ENCODE results near the gene NPBWR2.

Gene NPBWR2

DNA sequence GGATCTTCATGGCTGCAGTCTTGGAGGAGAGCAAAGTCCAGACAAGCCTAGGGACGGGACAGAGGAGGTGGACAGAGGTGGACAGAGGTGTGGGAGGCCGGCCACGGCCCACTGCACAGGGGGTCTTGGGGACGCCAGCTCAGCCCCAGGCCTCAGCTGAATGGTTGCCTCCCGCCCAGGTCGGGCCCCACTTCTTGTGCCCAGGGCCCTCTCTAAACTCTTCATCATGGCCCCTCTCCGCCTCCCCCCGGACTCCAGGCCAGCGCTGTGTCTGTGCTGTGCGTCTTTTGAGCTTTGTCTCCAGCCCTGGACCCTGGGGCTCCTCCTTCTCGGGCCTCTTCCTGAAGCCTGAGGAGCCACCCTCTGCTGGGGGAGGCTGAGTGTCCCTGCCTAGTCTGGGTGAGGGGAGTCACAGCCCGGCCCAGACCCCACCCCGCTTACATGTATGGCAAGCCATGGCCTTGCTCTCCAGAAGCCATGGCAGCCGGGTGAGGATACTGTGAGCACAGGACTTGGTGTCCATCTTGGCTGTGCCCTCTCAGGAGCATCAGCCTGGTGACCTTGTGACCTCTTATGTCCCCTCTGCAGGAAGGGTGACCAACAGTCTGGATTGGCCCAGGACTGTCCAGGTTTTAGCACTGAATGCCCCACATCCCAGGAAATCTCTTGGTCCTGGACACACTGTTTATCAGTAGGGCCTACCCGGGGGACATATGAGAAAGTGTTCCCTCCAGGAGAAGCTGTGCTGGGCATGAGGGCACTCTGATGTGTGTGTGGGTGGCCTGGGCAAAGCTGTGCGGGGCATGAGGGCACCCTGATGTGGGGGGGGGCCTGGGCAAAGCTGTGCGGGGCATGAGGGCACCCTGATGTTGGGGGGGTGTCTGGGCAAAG, 9.4 kb upstream of the NPBWR2 start:
- DNase-seq (ENCODE audit: low spot score) = no peak

DNA sequence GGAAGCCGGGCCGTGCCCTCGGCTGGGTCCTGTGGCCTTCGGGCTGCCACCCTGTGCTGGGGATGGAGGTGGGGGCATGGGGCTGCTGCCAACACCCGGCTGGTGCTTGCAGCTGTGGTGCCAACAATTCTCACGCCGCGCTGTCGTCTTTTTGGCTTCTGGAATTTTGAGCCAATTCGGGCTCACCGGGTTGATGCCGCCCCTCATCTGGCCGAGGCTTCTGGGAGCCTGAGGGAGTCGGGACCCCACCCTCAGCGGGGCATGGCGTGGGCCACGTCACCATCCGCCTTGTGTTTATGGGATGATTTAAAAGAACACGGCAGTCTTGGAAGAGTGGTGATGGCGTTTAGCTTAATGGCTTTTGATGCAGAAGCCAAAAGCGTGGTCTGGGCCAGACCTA, 8.7 kb upstream of the NPBWR2 start:
- DNase-seq (ENCODE audit: low spot score) = no peak

DNA sequence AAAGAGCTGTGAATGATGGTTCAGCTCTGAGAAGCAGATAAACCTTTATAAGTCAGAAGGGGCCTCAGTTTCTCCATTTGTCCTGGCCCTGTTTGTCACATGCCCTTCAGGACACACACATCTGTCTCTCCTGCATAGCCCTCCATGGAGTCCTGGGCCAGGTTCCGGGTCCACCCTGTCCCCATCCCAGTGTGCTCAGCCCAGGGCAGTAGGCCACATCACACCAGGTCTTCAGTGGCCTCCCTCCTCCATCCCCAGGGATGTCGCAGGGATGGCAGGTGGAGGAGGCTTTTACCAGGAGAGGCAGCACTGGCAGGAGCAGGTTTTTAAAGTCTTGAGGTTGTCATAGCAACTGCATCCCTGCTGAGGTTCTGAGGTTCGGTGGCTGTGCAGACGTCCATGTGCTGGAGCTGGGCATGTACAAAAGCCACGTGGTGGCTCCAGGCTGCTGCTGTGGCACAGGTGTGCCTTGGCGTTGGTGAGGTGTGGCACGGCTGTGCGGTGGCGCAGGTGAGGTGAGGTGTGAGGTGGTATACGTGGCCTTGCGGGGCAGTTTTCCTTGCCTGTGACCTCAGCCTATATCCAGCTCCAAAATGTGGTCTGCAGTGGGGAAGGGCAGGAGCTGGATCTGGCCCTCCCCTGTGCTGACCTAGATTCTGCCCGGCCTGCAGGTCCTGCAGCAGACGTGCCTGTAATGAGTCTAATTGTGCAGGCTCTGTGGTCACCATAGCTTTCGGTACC, 8.0 kb upstream of the NPBWR2 start:
- no peak for DNase-seq (ENCODE audit: low spot score)

DNA sequence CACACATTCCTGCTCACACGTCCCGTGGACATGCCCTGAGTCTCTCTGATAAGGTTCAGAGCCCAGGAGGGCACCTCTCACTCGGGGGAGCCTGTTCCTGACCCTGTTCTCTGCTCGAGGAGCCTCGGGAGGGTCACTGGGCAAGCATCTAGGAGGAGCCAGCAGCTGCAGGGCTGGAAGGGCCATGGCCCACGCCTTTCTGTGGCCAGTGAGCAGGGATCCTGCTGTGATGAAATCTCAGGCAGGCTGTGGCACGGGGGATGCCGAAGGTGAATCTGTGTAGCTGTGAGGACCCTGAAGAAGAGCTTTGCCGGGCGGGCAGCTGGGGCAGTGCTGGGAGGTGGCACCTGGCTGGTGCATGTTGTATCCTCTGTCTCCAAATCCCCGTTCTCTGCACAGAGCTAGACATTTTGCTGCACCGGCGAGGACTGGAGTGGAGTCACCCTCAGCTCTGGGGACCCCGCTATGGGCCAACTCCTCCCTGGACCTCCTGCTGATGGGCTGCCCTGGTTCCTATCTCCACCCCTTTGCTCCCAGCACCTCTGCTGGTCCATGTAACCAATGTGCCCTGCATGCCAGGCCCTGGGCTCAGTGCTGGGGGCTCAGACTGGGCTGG, 7.1 kb upstream of the NPBWR2 start:
- no peak for DNase-seq (ENCODE audit: low spot score)

DNA sequence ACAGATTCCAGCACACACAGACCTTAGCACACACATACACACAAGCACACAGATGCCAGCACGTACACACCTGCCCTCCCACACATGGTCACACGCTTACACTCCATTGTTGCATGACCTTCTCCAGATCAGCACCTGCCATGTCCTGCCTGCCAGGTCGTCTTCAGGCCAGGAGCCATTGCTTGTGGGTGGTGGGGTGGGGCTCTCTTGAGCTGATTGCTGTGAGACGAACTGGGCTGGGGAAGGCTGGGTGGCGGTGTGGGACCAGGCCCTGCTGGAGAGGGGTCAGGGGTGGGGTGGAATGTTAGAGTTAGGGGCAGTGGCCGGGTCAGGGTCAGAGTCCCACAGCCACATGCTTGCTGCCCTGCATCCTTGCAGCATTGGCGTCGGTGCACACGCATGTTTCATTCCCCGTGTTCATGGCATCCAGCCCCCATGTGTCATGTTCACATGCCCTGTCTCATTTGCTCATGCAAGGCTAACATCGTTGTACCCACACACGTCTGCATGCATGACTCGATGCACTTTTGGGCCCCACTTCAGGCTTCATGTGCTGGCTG, 6.5 kb upstream of the NPBWR2 start:
- DNase-seq (ENCODE audit: low spot score) = no peak

DNA sequence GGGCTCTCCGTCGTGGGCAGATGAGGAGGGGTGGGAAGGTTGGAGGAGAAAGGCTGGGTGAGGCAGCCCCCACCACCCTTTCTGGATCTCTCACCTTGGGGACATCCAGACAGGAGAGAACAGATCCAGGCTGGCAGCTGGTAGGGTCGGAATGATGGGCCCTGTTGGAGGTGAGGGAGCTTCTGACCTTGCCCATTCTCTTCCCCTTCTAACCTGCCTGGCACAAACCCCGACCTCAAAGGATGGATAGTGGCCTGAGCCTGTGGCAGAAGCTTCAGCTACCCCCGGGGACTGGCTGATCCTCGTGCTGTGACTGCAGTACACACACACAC, 6.0 kb upstream of the NPBWR2 start:
- no peak for DNase-seq (ENCODE audit: low spot score)

DNA sequence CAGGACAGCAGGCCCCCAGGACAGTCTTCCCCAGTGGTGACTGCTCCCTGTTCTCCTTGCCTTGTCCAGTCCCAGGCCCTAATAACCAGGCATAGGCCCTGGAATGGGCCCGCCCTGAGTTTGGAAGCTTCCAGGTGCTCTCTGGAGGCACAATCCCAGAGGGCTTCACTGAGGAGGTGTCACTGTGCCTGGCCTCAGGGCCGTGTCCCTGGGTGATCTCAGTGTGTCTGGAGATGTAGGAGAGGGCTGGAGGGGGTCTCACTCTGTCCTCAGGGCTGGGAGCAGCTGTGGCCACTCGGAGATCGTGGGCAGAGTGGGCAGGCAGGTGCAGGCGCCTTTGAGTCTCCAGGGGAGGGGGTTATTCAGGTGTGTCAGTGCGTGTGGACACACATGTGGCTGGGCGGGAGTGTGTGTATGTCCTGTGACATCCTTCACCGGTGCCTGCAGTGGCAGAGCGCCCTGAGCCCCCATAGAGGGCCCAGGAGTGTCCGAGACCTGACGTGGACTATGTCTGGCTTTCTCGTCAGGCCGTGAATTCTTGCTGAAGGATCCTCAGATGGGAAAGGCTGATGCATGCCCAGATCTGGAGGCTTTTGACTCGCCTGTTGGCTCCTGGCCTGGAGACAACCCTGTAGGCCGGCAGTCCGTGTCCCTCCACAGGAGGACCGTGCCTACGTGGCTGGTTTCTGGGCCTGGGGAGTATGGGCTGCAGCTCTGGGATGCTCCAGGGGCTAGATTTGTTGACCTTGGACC, 5.5 kb upstream of the NPBWR2 start:
- DNase-seq (ENCODE audit: low spot score) = no peak

DNA sequence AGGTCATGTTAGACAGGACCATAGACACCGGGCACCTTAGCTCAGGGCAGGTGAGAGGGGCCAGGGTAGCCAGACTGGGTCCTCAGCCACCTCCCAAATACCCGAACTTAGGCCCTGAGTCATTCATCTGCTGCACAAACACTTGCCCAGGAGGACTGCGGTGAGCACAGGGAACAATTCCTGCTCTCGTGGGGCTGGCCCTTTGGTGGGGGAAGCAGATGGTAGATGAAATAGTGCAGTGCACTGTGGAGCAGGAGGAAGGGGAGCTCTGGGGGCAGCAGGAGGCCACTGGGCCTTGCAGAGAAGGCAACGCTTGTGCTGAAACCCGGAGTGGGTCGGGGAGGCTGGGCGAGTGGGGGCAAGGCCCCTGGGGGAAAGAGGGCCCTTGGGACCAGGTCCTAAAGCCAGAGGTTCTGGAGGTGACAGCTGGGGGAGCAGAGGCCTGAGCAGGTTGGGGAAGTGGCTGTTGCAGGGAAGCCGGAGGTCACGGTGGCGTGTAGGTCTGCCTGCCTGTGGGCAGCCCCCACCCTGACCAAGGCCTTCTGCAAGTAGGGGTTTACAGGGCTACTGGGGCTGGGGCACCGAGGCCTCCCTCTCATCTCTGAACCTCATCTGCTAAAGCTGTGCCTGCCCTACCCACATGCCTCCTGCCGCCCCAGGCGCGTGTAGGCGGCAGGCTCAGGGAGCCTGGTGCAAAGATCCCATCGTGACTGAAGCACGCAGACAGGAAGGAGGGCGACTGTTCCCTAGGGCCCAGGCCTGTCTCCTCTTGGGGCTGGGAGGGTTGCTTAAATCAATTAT, 4.7 kb upstream of the NPBWR2 start:
- DNase-seq (ENCODE audit: low spot score) = no peak

DNA sequence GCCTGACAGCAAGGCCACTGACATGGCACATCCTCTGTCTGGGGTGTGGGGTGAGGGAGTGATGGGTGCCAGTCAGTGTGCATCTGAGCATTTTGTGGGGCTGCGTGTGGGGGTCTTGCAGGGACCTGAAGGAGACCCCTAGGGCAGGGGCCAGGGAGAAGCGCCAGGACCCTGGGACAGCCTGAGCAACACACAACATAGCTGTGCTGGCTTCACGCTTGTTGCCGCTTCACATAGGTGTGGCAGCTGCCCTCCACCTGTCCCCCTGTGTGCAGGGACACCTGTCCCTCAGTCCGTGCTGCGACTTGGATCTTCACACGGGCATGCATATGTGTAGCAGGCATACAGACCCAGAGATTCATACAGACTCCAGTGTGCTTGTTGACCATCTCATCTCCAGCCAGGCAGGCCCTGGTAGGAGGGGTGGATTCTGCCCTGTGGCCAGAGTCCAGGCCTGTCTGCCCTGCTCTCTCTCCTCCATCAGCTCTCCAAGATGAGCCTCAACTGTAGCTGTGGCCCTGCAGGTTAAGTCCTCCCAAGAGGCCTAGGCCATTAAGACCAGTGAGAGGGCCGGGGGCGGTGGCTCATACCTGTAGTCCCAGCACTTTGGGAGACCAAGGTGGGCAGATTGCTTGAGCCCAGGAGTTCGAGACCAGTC, 3.2 kb upstream of the NPBWR2 start:
- no peak for DNase-seq (ENCODE audit: low spot score)

DNA sequence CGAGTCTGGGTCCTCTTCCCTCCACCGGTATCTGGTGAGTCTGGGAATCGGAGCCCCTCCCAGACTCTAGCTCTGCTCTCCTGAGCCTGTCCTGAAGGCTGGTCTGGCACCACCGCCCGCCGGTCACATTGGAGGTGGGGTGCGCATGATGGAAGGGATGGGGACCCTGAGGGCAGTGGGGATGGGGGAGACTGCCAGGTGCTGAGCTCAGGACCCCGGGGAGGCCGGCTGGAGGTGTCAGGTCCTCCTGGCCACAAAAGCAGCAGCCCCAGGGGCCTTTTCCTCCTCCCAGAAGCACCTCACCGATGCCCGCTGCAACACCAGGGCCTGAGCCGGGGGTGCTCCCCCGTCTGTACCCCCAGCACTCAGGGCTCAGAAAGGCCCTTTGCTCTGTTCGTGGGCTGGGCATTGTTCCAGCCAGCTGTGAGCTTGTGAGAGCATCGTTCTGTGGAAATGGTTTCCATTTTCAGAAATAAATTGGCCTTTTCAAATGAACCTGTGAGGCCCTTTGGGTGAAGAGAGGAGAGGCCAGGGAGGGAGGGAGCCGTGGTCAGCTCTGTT, 2.5 kb upstream of the NPBWR2 start:
- no peak for DNase-seq (ENCODE audit: low spot score)

DNA sequence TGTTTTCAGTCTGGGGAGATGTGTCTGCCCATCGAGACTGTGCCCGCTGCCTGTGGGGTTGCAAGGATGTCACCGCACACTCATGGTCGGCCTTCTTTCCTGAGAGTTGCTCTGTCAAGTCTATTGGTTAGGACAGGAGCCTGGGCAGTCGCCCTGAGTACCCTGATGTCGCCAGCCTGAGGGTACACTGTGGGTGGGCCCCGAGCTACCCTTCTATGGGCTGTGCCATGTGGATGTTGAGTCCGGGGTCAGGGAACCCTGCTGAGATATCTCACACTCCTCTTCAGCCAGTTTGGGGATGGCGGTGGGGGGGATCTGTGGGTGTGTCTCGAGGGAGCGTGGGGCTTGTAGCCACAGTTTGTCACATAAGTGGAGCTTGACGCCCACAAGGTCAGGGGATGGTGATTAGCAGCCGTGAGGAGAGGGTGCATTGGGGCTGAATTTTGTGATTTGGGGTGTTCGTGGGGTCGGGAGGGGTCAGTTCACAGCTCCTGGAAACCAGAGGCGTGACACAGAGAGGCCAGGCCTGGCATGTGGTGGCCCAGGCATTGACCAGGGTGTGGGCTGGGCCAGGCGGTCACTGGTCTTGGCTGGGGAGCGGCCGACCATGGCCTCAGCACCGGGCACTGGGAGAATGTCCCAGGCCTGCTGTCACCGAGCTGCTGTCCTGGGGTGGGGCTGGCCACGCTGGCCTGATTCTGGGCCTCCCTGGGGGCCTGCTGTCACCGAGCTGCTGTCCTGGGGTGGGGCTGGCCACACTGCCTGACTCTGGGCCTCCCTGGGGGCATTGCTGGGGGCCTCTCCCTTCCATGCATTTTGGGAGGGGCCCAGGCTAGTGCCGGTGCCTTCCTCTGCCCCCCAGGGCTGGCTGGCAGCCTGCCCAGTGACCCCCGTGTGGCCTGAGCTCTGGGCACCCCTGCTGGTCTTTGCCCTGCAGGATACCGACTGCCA, 1.6 kb upstream of the NPBWR2 start:
- no peak for DNase-seq (ENCODE audit: low spot score)

DNA sequence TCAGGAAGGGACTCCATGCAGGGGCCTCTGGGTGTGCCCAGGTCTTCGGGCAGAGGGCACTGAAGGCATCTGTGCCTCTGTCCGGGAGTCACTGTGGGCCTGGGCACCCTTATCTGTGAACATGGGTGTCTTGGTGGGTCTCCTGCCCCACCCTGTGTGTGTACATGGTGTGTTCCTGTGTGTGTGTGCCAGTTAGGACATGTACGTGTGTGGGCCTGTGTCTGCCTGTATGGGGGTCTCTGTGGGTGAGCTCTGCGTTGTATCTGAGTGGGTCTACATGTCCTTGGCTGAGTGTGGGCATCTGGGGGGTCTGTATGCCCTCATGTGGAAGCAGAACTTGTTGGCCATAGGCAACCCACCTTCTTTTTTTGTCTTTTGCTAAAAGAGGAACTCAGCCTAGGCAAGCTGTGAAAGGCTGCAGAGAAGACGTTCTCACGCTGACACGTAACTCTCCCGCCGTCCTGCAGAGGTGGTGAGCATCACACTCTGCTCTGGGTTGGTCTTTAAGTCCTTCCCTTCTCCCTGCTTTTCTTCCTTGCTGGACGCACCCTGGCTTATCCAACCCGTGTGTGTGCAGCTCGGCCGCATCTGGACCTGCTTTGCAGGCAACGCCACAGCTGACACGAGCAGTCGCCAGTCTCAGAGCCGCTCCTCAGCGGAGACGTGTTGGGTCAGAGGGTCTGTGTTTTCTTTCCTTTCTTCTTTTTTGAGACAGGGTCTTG, 532 bp upstream of the NPBWR2 start:
- DNase-seq (ENCODE audit: low spot score) = no peak

DNA sequence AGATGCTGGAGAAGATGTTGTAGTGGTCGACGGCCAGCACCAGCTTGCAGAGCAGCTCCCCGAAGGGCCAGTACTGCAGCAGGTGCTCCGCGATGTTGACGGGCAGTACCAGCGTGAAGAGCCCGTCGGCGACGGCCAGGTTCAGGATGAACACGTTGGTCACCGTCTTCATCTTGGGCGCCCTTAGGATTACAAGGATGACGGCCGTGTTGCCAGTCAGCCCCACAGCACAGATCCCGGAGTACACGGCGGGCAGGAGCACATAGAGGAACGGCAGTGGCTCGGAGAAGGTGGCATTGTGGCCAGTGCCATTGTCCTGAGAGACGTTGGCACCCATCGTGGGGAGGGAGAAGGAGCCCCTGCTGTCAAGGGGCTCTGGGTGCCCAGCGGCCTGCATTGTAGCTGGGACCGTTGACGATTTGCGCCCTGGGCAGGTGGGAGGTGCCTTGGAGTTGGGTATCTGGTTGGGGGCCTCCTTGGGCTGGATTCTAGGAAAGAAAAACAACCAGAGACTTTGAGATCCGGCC, 867 bp downstream of the NPBWR2 start:
- DNase-seq (ENCODE audit: low spot score) = no peak

DNA sequence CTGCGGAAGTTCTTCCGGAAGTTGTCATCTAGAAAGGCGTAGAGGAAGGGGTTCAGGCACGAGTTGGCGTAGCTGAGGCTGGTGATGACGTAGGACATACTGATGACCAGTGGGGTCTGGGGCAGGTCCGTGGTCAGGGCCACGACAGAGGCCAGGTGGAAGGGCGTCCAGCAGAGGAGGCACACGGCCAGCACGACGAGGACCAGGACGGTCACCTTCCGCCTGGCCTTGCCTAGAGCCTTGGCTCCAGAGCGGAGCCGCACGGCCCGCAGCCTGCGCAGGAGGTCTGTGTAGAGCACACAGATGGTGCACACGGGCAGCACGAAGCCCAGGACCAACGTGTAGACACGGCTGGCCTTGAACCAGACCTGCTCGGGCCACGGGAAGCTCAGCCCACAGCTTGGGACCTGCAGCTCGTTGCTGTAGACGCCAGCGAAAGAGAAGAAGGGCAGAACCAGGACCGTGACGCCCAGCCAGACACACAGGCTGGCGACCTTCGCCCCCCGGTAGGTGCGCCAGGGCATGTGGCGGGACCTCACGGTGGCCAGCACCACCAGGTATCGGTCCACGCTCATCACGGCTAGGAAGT, 1.4 kb downstream of the NPBWR2 start:
- DNase-seq (ENCODE audit: low spot score) = no peak

DNA sequence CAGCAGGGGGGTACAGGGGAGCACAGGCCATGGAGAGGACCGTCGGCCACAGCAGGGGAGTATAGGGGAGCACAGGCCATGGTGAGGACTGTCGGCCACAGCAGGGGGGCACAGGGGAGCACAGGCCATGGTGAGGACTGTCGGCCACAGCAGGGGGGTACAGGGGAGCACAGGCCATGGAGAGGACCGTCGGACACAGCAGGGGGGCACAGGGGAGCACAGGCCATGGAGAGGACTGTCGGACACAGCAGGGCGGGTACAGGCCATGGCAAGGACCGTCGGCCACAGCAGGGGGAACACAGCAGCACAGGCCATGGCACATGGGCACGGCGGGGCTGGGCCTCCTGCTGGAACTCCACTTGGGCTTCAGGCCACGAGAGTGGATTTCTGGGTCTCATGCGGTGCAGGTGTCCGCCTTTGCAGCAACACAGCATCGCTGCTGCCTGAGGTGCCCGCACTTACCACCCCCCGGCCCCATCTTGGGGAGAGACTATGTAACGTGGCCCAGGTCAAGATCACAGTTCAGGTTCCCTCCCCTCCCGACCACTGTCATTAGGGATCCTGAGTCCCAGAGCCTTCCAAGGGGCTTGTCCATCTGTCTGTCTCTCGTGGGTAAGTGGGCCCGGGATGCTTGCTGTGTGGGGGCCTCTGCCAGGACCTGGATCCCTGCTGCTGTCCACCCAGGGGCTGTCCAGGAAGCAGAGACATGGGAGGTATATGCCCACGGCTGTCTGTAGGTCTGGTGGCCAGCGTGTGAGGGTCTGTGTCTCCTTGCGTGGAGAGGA, 2.5 kb downstream of the NPBWR2 start:
- DNase-seq (ENCODE audit: low spot score) = no peak

DNA sequence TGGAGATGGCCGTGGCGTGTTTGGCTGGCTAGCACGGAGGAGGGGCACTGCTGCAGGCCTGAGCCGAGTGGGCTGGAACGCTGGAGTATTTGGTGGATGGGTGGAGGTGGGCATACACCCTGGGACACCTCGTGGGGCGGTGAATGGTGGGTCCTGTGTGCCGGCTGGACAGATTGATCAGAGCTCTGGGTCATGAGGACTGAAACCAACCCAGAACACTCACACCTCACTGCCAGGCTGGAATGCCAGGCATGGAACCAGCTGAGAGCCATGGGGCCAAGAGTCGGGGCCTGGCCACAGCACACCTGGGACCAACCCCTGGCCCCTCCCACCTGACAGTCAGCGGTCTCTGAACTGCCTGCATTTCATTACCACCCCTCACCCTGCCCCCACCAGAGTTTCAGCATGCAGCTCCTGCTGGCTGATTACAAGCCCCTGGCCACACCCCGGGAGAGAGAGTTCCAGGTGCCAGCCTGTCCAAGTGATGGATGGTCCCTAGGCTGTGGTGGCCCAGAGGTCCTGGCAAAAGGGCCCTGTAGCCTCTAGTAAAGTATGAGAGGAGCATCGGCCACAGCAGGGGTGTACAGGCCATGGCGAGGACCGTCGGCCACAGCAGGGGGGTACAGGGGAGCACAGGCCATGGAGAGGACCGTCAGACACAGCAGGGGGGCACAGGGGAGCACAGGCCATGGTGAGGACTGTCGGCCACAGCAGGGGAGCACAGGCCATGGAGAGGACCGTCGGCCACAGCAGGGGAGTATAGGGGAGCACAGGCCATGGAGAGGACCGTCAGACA, 3.3 kb downstream of the NPBWR2 start:
- no peak for DNase-seq (ENCODE audit: low spot score)

Measured in AG20443 (cell line).